Raji (cell line): ENCODE results near the gene TACR2.

Experiments used
- POLR2A ChIP-seq: IDR thresholded peaks from 2 replicates; pipeline ENCODE4 v1.6.1; 2011; ENCODE audit warnings: low read depth, low read length, control low read depth; ENCODE audit not compliant: insufficient read depth

TACR2 gene

GRCh38 chr10:69360485-69361302 lies 56.0 kb downstream of the TACR2 start:
- no peak for TF ChIP-seq POLR2A

- TF ChIP-seq POLR2A: no peak
Measured at GRCh38 chr10:69359594-69359993, 57.1 kb downstream of the TACR2 start.

- no peak for TF ChIP-seq POLR2A
Measured at GRCh38 chr10:69359148-69359547, 57.6 kb downstream of the TACR2 start.

GRCh38 chr10:69358148-69358795 lies 58.4 kb downstream of the TACR2 start:
- TF ChIP-seq POLR2A: no peak

- TF ChIP-seq POLR2A: no peak
Measured at GRCh38 chr10:69356187-69356586, 60.5 kb downstream of the TACR2 start.

- TF ChIP-seq POLR2A: no peak
Measured at GRCh38 chr10:69353977-69354635, 62.6 kb downstream of the TACR2 start.
